Activated CD8-positive, alpha-beta memory T cell treated with anti-CD3 and anti-CD28 coated beads for 24 hours (primary cell): ENCODE data around the gene ITSN1.
"Not testable (repeated sequence)": the region's sequence is repeated elsewhere in the genome, so short reads cannot be mapped to it uniquely, and the experiment has no call there.

Experiments used
- DNase-seq: peaks from one replicate; pipeline ENCODE4 v3.0.0-alpha.2; 2020

Gene ITSN1

GRCh38 chr21:33901412-33902288 is 259.3 kb downstream of the ITSN1 start:
- no peak for DNase-seq

- DNase-seq: no peak
These were observed 260.0 kb downstream of the ITSN1 start for GRCh38 chr21:33902349-33902748.

- DNase-seq: no peak
These were observed 261.7 kb downstream of the ITSN1 start for GRCh38 chr21:33904041-33904440.

- DNase-seq: no peak
These were observed 266.5 kb downstream of the ITSN1 start for GRCh38 chr21:33908760-33909159.

GRCh38 chr21:33909756-33910155 is 267.5 kb downstream of the ITSN1 start:
- DNase-seq: no peak

GRCh38 chr21:33914188-33914587 is 271.9 kb downstream of the ITSN1 start:
- DNase-seq: no peak

GRCh38 chr21:33915368-33916199 is 273.3 kb downstream of the ITSN1 start, which contains the start of gene ATP5PO:
Gene ATP5PO (minus strand): TSS chr21:33915804. CDS start chr21:33915763, 41 bp downstream.
- peak; percentile 98 for DNase-seq

- DNase-seq: no peak
These were observed 273.9 kb downstream of the ITSN1 start for GRCh38 chr21:33916200-33916567.

- DNase-seq: peak; percentile 26
These were observed 275.1 kb downstream of the ITSN1 start for GRCh38 chr21:33917421-33917820.

GRCh38 chr21:33924079-33924765 is 281.9 kb downstream of the ITSN1 start:
- peak; percentile 97 for DNase-seq

- DNase-seq: peak; percentile 63
These were observed 282.4 kb downstream of the ITSN1 start for GRCh38 chr21:33924766-33925100.

GRCh38 chr21:33926248-33926647 is 283.9 kb downstream of the ITSN1 start:
- DNase-seq: not testable (repeated sequence)

GRCh38 chr21:33931052-33931798 is 288.9 kb downstream of the ITSN1 start:
- DNase-seq: peak; percentile 83

- peak; percentile 76 for DNase-seq
These were observed 289.6 kb downstream of the ITSN1 start for GRCh38 chr21:33931799-33932390.

GRCh38 chr21:33932731-33933130 is 290.4 kb downstream of the ITSN1 start:
- no peak for DNase-seq

- DNase-seq: peak; percentile 62
These were observed 294.2 kb downstream of the ITSN1 start for GRCh38 chr21:33936301-33937038.

- peak; percentile 65 for DNase-seq
These were observed 294.8 kb downstream of the ITSN1 start for GRCh38 chr21:33937146-33937545.

GRCh38 chr21:33937931-33938339 is 295.6 kb downstream of the ITSN1 start:
- peak; percentile 60 for DNase-seq

GRCh38 chr21:33938381-33938780 is 296.1 kb downstream of the ITSN1 start:
- DNase-seq: peak; percentile 17

- peak; percentile 11 for DNase-seq
These were observed 296.9 kb downstream of the ITSN1 start for GRCh38 chr21:33939226-33939625.

- DNase-seq: no peak
These were observed 298.0 kb downstream of the ITSN1 start for GRCh38 chr21:33940164-33940880.
